Neural progenitor cell (in vitro differentiated cells): ENCODE data around the gene ADAMTS12.

Experiments
- EZH2 ChIP-seq: fragments of 200-600 bp; sonication (generic); IDR thresholded peaks from 2 replicates; pipeline ENCODE4 v1.6.1; 2017; ENCODE audit warnings: antibody characterized with exemption, mild to moderate bottlenecking, moderate library complexity
- TF ChIP-seq, protein P1 (sequence below): fragments of 200-600 bp; sonication (generic); IDR thresholded peaks from 2 replicates; pipeline ENCODE4 v1.5.1; 2017; ENCODE audit warnings: antibody characterized with exemption, mild to moderate bottlenecking

DNA sequence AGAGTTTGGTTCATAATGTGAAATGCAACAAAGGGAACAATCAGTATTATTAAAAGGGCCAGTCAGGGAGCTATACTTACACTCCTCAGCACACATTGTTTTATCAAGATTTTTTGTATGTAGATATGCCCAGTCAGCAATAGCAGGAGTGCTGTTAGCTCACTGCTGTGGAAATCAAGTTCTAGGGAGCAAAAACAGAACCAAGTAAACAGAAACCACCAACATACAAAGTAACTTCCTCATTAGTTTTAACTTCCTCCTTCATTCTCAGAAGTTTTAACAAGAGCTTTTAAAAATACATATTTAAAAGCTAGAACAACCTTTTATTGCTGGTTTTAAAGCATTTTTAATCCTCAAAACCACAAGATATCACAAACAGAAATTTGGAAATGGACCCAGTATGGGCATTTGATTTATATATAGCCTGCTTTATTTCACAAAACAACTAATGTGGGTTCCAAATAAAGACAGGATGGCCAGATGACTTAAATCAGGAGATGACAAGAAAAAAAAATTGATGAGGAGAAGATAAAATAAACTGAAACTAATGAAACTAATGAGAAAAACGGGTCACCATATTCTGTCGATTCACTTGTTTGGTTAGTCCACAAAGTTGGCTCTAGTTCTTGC is 178.5 kb downstream of the ADAMTS12 start:
- no peak for TF ChIP-seq EZH2
- TF ChIP-seq, protein P1, sequence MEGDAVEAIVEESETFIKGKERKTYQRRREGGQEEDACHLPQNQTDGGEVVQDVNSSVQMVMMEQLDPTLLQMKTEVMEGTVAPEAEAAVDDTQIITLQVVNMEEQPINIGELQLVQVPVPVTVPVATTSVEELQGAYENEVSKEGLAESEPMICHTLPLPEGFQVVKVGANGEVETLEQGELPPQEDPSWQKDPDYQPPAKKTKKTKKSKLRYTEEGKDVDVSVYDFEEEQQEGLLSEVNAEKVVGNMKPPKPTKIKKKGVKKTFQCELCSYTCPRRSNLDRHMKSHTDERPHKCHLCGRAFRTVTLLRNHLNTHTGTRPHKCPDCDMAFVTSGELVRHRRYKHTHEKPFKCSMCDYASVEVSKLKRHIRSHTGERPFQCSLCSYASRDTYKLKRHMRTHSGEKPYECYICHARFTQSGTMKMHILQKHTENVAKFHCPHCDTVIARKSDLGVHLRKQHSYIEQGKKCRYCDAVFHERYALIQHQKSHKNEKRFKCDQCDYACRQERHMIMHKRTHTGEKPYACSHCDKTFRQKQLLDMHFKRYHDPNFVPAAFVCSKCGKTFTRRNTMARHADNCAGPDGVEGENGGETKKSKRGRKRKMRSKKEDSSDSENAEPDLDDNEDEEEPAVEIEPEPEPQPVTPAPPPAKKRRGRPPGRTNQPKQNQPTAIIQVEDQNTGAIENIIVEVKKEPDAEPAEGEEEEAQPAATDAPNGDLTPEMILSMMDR, result no peak
